ENCODE measurements around the gene TERC.
"Not testable (repeated sequence)": the region's sequence is repeated elsewhere in the genome, so short reads cannot be mapped to it uniquely, and the experiment has no call there.

TERC gene

DNA sequence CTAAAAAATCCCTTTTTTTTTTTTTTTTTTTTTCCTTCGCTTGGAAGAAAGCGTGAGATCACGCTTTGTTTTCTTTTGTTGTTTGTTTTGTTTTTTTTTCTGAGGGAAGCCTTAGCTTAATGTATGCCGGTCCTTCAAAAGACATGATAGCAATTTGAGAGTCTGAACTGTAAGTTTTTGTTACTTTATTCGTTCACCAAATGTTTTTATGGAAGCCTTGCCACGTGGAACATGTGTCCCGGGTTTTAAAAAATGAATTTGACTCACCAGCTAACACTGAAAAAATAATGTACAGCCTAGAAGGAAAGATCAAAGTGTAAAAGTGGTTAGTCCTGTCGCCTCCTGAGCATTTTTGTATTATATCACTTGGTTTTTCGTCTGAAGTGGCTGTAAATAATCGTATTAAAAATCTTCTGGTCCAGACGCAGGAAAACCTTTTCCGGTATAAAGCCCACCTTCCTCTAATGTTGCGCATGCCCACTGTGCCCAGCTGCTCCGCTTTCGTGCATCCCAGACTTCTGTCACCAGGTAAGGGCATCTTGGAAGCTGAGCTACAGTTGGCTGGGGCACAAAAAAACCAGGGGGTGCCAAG lies 7.5 kb upstream of the TERC start:
- peak in 1 of 2 donors; percentile 36 for DNase-seq (ENCODE audit: low read depth in 1 of 2, low spot score in 1 of 2)

- peak in 1 of 2 donors; percentile 33 for DNase-seq (ENCODE audit: low read depth in 1 of 2, low spot score in 1 of 2)
These were observed 6.8 kb upstream of the TERC start for GRCh38 chr3:169771497-169772304.

GRCh38 chr3:169769287-169770181 lies 4.7 kb upstream of the TERC start, which contains the start of gene ACTRT3:
Gene ACTRT3, minus strand, starts transcription at chr3:169769561. Its CDS starts 41 bp downstream, at chr3:169769520.
- DNase-seq (ENCODE audit: low read depth in 1 of 2, low spot score in 1 of 2) = peak; percentile 26 to 43

DNA sequence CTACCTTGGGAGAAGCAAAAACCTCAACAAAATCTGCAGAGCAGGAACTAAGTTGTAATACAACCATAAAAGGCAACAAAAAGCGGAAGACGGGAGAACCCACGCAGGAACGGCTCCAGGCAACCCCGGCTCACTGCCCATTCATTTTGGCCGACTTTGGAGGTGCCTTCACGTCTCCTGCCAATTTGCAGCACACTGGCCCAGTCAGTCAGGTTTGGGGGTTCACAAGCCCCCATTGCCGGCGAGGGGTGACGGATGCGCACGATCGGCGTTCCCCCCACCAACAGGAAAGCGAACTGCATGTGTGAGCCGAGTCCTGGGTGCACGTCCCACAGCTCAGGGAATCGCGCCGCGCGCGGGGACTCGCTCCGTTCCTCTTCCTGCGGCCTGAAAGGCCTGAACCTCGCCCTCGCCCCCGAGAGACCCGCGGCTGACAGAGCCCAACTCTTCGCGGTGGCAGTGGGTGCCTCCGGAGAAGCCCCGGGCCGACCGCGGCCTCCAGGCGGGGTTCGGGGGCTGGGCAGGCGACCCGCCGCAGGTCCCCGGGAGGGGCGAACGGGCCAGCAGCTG lies 463 bp downstream of the TERC start:
- DNase-seq (ENCODE audit: low read depth in 1 of 2, low spot score in 1 of 2) = peak; percentile 34 to 40

DNA sequence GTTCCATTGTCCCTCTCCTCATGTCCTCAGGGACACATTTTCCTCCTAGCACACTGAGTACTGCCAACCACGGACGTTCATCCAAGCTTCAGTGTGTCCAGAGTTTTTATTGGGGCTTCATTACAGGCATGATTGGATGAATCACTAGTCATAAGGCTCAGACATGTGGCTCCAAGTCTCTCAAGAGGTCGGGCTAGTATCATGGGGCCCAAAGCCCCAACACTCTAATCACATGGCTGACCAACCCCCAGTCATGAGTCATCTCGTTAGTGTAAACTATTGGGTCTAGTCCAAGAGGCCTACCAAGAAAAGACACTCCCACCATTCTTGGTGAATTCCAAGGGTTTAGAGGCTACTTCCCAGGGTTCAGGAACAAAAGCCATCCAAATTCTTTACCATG lies 4.4 kb downstream of the TERC start:
- no peak for DNase-seq (ENCODE audit: low read depth in 1 of 2, low spot score in 1 of 2)

DNA sequence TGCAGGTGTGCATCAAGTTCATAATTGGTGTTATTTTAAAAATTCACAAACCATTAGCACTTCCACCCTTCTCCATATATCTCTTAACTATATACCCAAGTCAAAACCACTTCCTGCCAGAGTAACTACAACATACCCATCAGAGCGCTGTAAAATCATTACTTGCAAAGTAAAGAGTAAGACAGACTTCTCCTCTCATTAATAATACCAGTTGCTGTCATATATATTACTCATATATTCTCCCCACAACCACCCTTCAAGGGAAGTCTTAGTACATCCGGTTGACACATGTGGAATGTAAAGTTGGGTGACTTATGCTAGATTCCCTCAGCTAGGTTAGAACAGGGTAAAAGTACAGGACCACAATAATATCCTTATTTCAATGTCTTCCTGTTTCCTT lies 5.6 kb downstream of the TERC start:
- DNase-seq (ENCODE audit: low read depth in 1 of 2, low spot score in 1 of 2) = no peak

DNA sequence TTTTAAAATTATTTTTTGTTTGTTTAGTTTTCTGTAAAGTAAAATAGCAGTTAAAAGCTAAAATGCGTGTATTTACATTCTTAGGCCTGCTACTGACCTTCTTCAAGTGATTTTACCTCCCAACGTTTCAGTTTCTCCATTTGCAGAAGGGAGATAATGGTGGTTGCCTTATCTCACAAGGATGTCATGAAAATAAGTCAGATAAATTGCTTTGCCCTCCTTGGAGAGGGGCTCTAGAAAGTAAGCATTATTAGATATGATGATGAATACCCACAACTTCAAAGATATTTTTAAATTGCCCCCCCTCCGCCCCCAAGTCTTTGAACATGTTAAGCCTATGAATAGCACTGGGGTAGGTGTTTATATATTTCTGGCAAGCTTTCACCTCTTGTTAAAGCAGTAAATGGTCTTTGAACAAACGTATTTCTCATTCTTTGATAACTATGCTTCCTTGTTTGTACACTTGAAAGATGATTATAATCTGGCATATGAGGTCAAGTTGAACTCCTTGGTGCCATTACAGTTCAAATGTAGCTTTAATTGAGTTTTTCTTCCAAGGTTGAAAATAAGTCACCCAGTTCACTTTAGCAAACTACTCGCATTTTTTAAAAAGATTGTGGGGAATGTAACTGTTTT lies 6.4 kb downstream of the TERC start:
- DNase-seq (ENCODE audit: low read depth in 1 of 2, low spot score in 1 of 2) = no peak

DNA sequence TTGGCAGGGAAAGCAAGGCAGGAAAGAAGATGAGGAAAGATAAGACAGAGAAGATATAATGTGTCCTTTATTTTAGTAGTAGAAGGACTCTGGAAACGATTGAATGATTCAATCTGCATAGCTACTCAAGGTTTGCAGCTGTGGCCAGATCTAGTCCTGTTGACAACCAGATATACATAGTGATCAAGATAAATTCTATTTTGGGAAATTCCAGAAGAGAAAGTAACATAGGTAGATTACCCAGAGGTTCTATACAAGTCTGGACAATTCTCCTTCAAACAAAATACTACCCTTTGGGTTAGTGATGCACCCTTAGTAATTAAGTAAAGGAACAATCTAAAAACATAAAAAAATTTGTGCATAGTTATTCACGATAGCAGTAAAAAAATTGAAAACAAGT lies 9.4 kb downstream of the TERC start:
- no peak for DNase-seq (ENCODE audit: low read depth in 1 of 2, low spot score in 1 of 2)

- no peak for DNase-seq (ENCODE audit: low read depth in 1 of 2, low spot score in 1 of 2)
These were observed 10.1 kb downstream of the TERC start for GRCh38 chr3:169754711-169755110.

GRCh38 chr3:169751875-169752274 lies 13.0 kb downstream of the TERC start:
- DNase-seq (ENCODE audit: low read depth in 1 of 2, low spot score in 1 of 2) = no peak

GRCh38 chr3:169750665-169751064 lies 14.2 kb downstream of the TERC start:
- no peak for DNase-seq (ENCODE audit: low read depth in 1 of 2, low spot score in 1 of 2)

- no peak for DNase-seq (ENCODE audit: low read depth in 1 of 2, low spot score in 1 of 2)
These were observed 16.2 kb downstream of the TERC start for GRCh38 chr3:169748670-169749069.

DNA sequence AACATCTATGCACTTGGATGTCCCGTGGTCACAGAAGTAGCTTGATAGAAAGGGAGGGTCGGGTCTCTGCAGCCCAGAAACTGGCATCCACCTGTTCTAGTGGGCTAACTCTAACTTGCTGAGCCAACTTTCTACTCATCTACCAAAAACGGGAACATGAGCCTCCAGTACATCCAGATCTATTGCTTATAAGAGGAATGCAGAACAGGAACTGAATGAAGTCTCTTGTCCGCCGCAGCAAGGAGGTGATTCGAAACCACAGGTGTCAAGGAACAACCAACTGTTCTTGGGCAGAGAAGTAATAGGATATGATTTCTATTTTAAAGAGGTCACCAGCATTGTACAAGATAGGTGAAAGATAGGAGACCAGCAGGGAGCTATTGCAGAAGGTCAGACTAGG lies 17.9 kb downstream of the TERC start:
- no peak for DNase-seq (ENCODE audit: low read depth in 1 of 2, low spot score in 1 of 2)

- no peak for DNase-seq (ENCODE audit: low read depth in 1 of 2, low spot score in 1 of 2)
These were observed 20.4 kb downstream of the TERC start for GRCh38 chr3:169744366-169745054.

- no peak for DNase-seq (ENCODE audit: low read depth in 1 of 2, low spot score in 1 of 2)
These were observed 25.8 kb downstream of the TERC start for GRCh38 chr3:169739067-169739466.

DNA sequence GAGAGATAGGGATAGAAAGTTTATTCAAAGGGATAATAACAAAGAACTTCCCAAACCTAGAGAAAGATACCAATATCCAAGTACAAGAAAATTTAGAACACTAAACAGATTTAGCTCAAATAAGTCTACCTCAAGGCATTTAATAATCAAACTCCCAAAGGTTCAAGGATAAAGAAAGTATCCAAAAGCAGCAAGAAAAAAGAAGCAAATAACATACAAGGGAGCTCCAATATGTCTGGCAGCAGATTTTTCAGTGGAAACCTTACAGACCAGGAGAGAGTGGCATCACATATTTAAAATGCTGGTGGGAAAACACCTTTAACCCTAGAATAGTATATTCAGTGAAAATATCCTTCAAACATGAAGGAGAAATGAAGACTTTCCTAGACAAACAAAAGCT lies 33.0 kb downstream of the TERC start:
- not testable (repeated sequence) for DNase-seq (ENCODE audit: low read depth in 1 of 2, low spot score in 1 of 2)

DNA sequence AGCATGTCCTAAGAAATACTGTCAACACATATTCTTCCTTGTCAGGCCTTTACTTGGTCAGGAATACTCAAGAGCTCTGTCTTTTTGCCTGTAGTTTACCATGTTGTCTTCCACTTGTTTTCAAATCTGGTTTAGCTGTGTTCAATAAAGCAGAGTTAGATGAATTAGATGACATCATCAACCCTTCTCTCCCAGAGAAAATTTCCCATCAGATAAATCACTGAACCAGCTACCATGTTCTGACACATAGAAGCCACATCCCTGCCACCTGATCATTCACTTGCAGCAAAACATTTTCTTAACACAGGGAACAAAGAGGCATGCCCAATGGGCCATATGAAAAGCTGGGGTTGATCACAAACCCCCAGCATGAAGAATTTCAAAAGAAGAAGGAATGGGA lies 42.1 kb downstream of the TERC start:
- no peak for DNase-seq (ENCODE audit: low read depth in 1 of 2, low spot score in 1 of 2)

- DNase-seq (ENCODE audit: low read depth in 1 of 2, low spot score in 1 of 2) = not testable (repeated sequence)
These were observed 46.4 kb downstream of the TERC start for GRCh38 chr3:169718415-169718814.
